T-helper 22 cell (primary cell): ENCODE results near the gene TMEM200C.

Source experiments
- DNase-seq: peaks from one replicate; pipeline ENCODE4 v3.0.0-alpha.2; 2020; ENCODE audit warnings: low read depth

TMEM200C gene

GRCh38 chr18:5895299-5895875 is at the start of gene TMEM200C:
TMEM200C (minus strand) TSS chr18:5895522; CDS start chr18:5892063, 3,459 bp downstream.
- no peak for DNase-seq

GRCh38 chr18:5944448-5944847 is 49.1 kb upstream of the TMEM200C start:
- no peak for DNase-seq

- DNase-seq: no peak
Measured at GRCh38 chr18:5943514-5943913, 48.2 kb upstream of the TMEM200C start.

GRCh38 chr18:5942591-5942990 is 47.3 kb upstream of the TMEM200C start:
- no peak for DNase-seq

- DNase-seq: no peak
Measured at GRCh38 chr18:5941890-5942289, 46.6 kb upstream of the TMEM200C start.

- DNase-seq: no peak
Measured at GRCh38 chr18:5939801-5940667, 44.7 kb upstream of the TMEM200C start.

GRCh38 chr18:5937795-5938194 is 42.5 kb upstream of the TMEM200C start:
- DNase-seq: no peak

- DNase-seq: no peak
Measured at GRCh38 chr18:5937121-5937520, 41.8 kb upstream of the TMEM200C start.

- DNase-seq: no peak
Measured at GRCh38 chr18:5930789-5931188, 35.5 kb upstream of the TMEM200C start.

GRCh38 chr18:5918205-5918858 is 23.0 kb upstream of the TMEM200C start:
- DNase-seq: no peak

GRCh38 chr18:5914951-5915350 is 19.6 kb upstream of the TMEM200C start:
- DNase-seq: no peak

- no peak for DNase-seq
Measured at GRCh38 chr18:5914016-5914415, 18.7 kb upstream of the TMEM200C start.

GRCh38 chr18:5912566-5912965 is 17.2 kb upstream of the TMEM200C start:
- DNase-seq: no peak

- DNase-seq: no peak
Measured at GRCh38 chr18:5909125-5909524, 13.8 kb upstream of the TMEM200C start.

GRCh38 chr18:5903386-5903785 is 8.1 kb upstream of the TMEM200C start:
- DNase-seq: no peak

- DNase-seq: no peak
Measured at GRCh38 chr18:5900262-5900661, 4.9 kb upstream of the TMEM200C start.

- no peak for DNase-seq
Measured at GRCh38 chr18:5899835-5900234, 4.5 kb upstream of the TMEM200C start.

GRCh38 chr18:5895876-5896740 is 786 bp upstream of the TMEM200C start:
- no peak for DNase-seq

GRCh38 chr18:5894611-5895298 is 567 bp downstream of the TMEM200C start:
- DNase-seq: no peak

- no peak for DNase-seq
Measured at GRCh38 chr18:5893956-5894610, 1.2 kb downstream of the TMEM200C start.
